H1 (cell line): Measurements from ENCODE around the gene CAMK2G.

Experiments
- CREB1 ChIP-seq: IDR thresholded peaks from 2 replicates; pipeline ENCODE4 v1.6.1; 2012; ENCODE audit warnings: inconsistent platforms
- CTCF ChIP-seq, 3 experiments: IDR thresholded peaks; 1 replicate in 2 of 3; 2 replicates in 1 of 3; pipeline versions ENCODE4 v1.5.1 to v1.6.1; 2011; ENCODE audit warnings: low read length in 3 of 3, mild to moderate bottlenecking in 3 of 3, inconsistent platforms in 2 of 3, low read depth in 1 of 3, moderate library complexity in 1 of 3; ENCODE audit not compliant: insufficient read depth in 1 of 3; ENCODE audit errors: control extremely low read depth in 1 of 3
- EZH2 ChIP-seq: fragments of 200-600 bp; sonication (generic); IDR thresholded peaks from 2 replicates; pipeline ENCODE4 v1.7.1; 2012; ENCODE audit warnings: low read depth, mild to moderate bottlenecking, moderate library complexity, low read length, inconsistent platforms; ENCODE audit not compliant: severe bottlenecking
- POLR2A ChIP-seq, 2 experiments: IDR thresholded peaks; 1 replicate in 1 of 2; 2 replicates in 1 of 2; pipeline ENCODE4 v1.6.1; 2011; ENCODE audit warnings: low read depth in 2 of 2, low read length in 2 of 2, mild to moderate bottlenecking in 2 of 2; ENCODE audit errors: control extremely low read depth in 1 of 2
- POLR2AphosphoS5 ChIP-seq: IDR thresholded peaks from 2 replicates; pipeline ENCODE4 v1.6.1; 2011; ENCODE audit warnings: low read depth, low read length
- TEAD4 ChIP-seq: IDR thresholded peaks from 2 replicates; pipeline ENCODE4 v1.6.1; 2012; ENCODE audit warnings: low read depth, low read length, inconsistent platforms, mixed read lengths

DNA sequence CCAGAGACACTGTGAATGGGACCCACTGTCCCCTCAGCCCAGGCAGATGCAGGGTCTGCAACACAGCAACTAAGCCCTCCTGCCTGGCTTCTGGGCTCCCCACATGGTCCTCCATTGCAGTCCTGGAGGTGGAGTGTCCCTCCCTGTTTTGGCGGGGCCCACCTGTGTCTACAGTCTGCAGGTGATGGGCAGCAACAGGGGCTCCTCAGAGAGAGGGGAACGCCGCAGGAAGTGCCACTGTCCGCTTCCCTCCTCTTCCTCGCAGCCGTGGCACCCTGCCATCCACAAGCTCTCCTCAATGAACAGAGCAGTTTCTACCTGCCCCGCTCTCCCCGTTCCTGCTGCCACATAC is 9.3 kb downstream of the CAMK2G start:
- TF ChIP-seq POLR2AphosphoS5: no peak
- TF ChIP-seq EZH2: no peak
- no peak for TF ChIP-seq TEAD4
- TF ChIP-seq CREB1: no peak
- TF ChIP-seq CTCF (IDR thresholded peaks at IDR 0.05; ENCODE audit: control extremely low read depth in 1 of 3, insufficient read depth in 1 of 3, low read depth in 1 of 3, low read length in 3 of 3): no peak
- TF ChIP-seq POLR2A (IDR thresholded peaks at IDR 0.05; ENCODE audit: control extremely low read depth in 1 of 2, low read depth in 2 of 2, low read length in 2 of 2): no peak
